HG03439 (cell line): ENCODE measurements around the gene PPP1R14C.

Experiments
- ATAC-seq: cut with Tn5 transposase; IDR thresholded peaks from one replicate; pipeline ENCODE4 v1.9.1; 2021; ENCODE audit warnings: mild to moderate bottlenecking, moderate library complexity; ENCODE audit not compliant: unreplicated experiment

The PPP1R14C gene

DNA sequence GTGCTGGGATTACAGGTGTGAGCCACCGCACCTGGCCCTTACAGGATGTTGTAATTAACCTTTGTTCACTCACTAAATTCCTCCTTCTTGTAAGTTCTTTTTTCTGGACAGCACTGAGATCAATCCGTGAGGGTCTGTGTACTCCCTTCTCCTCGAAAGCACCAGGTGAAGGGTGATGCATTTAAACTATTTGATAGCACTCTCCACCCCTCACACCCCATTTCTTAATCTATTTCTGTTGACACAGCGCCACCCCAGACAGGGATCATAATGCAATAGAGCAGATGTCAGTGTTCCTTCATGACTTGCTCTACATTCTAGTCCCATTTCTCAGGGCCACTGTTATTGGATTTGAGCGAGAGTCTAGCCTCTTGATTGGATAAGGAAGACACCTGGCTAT, 46.3 kb downstream of the PPP1R14C start:
- ATAC-seq: no peak

DNA sequence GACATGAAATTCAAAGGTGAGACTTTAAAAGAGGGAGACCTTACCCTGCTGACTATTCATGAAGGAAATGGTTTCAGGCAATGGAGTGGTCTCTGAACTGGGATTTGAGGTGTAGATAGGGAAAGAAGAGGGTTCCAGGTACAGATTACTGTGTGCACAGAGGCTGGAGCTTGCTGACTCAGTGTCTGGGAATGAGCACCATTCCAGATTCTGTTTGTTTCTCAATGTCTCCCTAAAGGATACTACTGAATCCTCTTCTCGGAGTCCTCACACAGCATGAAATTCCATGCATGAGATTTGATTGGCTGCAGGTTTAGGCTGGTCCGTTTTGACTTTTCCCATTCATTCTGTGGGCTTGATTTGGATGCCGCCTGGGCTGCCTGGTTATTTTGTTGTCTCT, 49.0 kb downstream of the PPP1R14C start:
- no peak for ATAC-seq

DNA sequence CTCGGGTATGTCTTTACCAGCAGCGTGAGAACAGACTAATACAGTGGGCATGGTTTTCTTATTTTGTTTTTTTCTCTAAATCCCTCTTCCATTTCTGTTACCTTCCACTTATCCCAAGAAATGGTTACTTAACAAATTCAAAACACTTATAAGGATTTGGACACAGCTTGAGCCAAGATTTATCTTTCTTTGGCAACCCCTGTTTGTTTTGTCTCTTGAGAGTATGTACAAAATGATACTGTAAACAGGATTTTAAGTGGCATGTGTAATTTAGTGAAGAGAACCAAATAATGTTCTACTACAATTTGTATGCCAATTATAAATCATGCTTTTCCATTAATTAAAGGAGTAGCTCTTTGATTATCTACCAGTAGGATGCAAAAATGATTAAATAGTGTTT, 51.4 kb downstream of the PPP1R14C start:
- no peak for ATAC-seq

DNA sequence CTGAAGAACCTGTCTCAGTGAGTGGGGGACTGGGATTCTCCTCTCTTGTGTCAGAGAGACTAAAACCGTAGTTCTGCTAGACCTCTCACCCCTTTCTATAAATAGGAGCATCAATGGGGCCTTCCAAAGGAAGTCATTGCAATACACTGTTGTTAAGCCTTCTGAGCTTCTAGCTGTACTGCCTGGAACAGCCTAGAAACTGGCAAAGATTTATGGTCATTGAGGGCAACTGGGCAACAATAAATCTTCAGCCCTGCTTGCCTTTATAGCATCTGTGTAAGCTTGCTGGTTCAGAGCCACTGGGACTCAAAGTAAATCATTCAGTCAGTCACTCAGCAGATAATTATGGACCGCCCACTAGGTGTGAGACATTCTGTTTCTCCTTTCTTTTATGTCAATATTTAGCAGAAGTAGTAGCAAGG, 53.2 kb downstream of the PPP1R14C start:
- ATAC-seq: no peak

DNA sequence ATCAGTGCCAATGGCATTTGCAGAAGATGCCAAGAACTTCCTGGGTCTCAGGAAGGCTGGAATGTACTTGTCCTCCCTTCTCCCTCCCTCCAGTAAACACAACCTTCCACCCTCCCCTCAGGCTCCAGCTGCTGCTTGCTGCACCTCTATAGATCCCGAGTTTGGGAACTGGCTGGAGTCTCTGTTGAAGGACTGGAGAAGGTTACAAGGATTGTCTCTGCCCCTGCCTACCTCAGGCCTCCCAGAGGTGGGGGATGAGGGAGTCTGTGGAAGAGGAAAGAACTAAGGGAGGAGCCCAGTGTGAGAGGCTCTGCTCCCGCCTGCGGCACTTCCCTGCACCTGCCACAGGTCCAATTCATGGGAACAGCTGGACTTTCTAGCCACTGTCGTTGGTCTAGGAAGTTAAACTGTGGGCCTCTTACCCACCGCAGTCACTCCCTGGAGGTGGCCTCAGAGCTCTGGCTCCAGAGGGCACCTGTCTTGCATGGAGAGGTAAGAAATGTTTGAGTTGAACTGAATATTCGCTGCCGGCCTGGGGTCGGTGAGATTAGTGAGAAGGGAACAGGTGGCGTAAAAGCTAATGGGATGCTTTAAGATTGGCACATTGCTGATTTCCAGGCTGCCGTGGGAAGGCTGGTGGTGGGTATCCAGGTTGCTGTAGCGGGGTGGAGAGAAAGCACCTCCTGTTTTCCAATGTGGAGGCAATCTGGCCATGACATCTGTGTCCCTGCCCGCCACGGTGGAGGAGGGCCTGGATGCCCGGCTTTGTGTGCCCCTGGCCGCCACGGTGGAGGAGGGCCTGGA, 54.3 kb downstream of the PPP1R14C start:
- ATAC-seq: no peak

DNA sequence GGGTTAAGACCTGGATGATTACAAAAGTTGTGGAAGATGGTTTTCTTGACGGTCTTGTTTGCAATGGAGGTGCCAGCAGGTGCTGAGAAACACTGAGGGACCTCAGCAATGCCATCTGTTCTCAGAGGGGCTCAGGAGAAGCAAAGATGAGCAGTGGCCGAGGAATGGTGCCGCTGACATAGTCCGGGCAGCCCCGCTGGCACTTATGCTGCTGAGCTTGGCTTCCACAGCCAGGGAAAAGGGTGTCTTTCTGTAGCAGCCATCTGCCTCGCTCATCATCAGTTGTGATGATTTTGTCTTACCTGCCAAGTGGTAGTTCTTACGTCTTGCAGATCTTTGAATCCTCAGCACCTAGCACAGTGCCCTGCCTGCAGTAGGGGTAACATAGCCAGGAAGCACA, 55.7 kb downstream of the PPP1R14C start:
- ATAC-seq: no peak

DNA sequence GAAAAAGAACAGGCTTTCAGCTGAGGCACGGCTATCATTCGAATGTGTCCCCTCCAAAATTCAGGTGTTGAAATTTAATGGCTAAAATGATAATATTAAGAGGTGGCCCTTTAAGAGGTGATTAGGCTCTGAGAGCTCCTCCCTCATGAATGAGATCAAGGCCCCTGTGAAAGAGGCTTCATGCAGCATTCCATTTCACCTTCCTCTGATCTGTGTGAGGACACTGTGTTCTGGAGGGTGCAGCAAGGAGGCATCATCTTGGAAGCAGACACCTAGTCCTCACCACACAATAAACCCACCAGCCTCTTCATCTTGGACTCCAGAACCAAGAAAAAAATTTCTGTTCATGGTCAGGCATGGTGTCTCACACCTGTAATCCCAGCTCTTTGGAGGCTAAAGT, 56.4 kb downstream of the PPP1R14C start:
- no peak for ATAC-seq

DNA sequence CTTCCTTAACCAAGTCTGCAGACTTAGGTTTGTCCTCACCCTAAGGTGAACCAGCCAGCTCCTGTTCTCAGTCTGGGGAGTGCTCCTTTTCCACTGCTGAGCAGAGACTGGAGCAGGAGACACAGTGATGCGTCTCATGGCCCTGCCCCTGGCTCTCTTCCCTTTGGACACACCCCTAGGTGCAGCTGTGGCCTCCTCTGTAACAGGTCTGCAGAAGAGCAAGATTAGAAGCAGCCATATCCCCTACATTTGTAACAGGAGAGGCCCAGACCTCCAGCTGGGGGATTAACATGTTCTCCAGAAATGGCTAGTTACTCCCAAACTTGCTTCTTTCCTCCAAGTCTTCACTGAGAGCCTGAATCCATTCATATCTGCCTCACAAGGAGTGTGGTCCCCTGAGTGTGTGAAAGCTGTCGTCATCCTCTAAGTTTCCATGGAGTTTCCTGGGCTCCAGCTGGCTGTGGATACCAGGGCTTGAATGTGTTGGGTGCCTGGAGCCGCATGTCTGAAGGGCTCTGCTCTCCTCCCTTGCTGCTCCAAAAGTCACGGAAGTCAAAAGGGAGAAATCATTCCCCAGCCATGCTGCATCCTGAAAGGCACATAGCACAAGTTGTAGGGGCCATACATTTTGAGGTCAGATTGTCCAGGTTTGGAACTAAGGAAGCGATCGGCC, 57.7 kb downstream of the PPP1R14C start:
- no peak for ATAC-seq

DNA sequence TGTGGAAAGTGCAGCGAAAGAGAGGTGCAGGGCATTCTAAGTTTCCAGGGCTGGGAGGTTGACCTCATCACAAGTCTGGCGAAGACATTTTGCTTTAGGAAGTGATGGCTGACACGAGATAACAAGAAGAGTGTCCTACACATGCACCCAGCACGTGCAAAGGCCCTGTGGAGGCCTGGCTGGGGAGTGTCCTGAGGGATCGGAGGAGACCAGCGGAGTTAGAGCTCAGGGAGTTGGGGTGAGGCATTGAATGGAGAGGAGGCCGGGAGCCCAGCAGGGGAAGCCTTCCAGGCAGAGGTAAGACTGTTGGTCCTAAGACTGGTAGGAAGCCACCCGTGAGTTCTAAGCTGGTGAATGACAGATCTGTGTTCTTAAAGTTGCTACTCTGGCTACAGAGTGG, 58.4 kb downstream of the PPP1R14C start:
- ATAC-seq: no peak

DNA sequence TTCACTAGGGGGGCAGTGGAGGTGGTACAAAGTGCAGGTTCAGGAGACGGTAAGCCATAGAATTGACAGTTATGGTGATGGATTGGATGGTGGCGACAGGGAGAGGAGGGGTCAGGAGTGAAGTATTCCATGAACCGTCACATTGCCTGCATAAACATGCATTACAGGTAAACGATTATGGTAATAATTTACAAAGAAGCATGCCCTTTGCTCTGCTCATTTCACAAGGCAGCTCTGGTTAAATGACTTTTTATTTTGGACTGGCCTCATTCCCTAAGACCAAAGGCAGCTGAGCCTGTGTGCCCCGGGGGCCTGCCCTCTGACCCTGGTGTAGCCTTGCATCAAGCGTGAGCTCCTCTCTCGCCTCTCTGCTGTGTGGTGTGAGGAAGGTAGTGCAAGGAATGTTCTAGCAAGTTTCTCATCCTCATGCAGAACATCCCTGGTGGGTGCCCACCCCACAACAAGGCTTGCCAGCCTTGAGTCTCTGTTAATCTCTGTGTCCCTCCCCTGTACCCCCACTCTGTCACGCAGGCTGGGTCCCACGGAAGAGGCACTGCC, 59.0 kb downstream of the PPP1R14C start:
- ATAC-seq: no peak

DNA sequence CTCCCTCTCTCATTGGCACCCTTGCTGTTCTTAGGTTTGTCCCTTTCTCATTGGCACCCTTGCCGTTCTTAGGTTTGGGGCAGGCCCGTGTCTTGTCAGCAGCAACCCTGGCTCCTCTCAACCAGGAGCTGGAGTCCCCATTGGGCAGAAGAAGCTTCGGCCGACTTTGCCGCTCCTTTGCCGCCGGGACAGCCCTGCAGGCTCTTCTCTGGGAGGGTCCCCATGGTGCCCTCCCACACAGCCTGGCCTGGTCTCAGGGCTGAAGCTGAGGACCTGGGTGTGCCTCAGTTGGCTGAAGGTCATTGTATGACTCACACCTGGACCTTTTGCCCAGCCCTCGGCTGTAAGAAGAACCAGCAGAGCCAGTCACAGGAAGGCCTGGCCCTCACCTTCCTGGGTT, 59.6 kb downstream of the PPP1R14C start:
- no peak for ATAC-seq

DNA sequence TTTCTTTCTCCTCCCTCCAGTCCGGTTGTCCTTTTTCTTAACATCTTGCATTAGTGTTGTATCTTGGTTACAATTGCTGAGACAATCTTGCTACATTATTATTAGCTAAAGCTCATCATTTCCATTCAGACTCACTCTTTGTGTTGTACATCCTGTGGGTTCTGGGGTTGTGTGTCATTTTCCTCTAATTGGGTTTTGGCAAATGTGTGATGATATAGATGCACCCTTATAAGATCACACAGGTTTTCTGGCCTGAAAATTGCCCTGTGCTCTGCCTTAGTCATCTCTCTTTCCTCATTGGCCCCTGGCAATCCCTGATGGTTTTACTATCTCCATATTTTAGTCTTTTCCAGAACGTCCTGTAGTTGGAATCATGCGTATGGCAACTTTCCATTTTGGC, 60.1 kb downstream of the PPP1R14C start:
- no peak for ATAC-seq

DNA sequence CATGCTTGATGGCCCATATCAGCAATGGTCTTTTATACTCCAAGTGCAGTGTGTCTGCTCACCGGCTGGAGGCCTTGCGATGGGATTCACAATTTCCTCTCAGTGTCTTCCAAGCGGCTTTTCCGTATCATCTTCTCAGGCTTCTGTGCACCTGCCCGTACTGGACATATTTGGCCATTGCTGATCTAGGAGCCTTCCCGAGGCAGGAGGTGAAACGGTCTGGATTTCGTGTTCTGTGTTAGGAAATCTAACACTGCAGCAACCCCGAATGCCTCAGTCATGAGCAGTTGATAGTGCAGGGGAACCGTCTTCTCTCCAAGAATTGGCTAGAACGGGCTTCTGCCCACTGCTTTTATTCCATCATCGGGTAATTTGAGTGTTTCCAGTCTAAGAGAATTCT, 60.5 kb downstream of the PPP1R14C start:
- no peak for ATAC-seq

DNA sequence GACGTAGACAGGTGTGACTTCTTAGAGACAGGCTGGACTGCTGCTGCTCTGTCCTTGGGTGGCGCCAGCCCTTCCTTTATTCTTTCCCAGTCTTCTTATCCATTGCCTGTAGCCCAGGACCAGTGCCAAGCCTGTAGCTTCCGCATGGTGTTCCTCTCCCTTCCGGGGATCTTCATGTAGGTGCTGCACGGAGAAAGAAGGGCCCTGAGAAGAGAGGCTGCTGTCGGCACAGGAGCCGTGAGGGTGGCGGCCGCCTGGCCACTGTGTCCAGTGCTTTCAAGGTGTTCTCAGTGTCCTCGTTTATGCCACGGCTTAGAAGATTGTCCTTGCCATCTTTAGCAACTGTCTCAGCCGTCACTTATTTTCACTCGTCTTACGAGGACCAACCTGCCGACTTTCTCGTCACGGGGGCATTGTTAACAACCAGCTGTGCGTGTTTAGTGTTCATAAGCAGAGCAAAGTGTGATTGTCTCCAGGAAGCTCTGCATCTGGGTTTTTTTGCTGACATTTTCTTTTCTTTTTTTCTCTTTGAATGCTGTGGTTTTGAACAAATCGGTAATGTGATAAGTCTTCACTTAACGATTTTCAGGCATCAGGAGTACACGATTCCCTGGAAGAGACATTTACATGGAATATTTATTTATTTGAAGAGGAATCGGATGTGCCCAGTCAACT, 61.2 kb downstream of the PPP1R14C start:
- no peak for ATAC-seq

DNA sequence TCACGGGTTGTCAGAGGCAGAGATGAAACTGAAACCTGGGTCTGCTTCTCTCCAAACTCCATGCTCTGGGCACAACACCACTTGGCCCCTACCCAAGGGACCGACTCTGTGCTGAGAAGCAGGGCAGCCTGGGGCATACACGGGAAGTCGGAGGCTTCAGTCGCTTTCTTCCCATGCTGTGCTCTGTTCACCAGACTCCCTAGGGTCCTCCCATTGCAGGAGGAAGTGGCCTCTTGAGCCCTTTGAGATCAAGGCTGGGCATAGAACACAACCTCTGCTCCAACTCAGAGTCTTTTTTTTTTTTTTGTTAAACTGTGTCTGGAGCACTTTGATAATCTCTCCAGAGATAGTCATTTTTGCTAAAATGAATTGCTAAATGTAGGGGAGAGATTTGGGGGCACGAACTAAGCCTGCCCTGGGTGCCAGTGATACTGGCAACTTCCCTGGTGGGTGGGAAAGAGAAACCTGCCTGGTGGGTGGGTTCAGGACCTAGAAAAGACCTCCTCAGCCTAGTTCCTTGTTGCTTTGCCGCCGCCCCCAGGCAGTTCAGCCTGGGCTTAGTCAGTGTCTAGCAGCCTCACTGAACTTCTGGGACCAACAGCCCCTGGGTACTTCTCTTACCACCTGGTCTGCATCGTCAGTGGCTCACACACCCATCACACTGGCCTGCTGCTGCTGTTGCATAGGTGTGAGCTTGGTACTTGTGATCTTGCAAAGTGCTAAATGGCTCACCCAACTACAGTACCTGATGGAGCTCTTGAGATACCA, 62.0 kb downstream of the PPP1R14C start:
- ATAC-seq: no peak

DNA sequence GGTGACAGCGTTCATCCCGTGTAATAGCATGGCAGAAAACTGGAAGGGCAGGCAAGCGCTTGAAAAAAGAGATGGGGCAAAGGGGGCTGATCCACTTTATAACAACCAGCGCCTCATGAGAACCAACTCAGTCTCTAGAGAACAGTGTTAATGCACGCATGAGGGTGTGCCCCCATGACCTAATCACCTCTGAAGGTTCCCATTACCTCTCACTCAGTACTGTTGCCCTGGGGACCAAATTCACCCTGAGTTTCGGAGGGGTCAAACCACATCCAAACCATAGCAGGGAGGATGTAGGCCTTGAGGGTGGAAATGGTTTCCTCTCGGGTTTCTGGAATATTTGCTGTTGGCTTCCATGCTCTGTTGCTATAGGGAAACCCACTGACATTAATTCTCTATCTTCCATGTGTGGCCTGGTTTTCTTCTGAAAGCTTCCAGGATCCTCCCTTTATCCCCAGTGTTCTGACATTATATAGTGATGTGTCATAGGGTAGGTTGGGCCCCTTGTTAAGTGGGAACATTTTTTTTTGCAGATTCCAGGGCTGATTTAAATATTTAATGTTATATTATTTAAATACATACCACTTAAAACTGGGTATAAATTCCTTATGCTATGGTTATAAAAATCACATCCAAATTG, 65.2 kb downstream of the PPP1R14C start:
- no peak for ATAC-seq

DNA sequence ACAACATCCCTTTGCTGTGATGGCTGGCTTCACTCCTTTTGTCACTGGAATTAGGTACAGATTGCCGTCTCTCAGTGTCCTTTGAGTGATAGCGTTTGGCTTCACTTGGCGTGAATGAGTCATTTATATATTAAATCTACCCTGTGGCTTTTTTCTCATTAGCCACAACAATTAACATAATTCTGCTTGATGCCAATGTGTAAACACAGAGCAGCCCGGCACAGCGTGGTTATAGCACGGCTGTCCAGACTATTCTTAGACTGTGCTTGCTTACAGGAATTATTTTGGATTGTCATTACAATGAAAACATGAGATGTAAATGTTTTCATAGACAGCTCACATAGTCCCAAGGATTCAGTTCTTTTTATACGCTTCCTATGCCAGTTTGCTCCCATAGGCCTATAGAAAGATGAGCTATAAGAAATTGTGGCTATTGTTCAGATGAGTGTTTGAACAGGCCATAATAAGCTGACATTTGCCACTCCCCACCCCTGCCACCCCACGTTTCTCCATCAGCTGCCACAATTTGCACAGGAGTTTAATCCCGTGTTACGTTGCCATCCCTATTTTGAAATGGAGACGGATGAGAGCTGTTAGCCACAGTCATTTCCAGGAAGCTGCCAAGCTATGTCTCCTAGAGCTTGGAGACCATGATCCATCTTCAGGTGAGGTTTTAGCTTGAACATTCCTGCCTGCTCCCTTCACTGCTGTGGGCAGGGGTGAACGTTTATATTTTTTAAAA, 65.9 kb downstream of the PPP1R14C start:
- ATAC-seq: no peak

DNA sequence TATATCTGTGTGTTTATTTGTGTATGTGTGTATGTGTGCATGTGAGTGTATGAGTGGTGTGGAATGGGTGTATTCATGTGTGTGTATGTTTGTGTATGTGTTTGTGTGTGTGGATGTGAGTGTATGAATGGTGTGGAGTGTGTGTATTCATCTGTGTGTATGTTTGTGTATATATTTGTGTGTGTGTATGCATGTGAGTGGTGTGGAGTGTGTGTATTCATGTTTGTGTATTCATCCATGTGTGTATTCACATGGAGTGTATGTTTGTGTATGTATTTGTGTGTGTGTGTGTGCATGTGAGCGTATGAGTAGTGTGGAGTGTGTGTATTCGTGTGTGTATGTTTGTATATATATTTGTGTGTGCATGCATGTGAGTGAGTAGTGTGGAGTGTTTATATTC, 66.6 kb downstream of the PPP1R14C start:
- ATAC-seq: no peak

DNA sequence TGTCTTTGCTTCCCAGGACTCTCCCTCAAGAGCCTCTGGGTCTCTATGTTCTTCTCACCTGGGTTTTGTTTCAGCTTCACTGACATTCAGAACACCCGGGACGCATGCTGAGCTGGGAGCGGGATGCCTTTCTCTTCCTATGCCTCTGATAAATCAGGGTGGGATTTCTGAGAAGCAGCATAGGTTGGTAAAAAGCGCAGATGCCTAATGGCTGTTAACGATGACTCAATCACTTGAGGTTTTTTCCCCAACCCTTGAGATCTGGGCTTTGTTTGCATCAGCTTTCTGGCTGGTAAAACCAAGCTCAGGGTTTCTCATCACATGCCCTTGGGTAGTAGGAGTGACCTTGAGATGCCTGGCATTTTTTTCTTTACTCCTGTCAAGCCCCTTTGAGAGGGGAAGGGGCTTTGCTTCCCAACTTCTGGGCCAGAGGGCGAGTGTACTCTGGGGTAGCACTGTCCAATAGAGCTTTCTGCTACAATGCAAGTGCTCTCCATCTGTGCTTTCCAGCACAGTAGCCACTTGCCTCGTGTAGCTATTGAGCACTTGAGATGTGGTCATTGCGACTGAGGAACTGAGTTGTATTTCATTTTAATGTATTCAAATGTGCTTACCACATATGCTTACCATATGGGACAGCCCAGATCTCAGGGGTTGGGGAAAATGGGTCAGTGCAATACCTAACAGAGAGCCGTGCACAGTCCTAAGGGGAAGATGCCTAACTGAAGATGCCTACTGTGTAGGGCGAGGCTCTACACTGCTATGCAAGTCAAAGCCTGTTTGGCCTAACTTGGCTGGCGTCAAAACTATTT, 69.1 kb downstream of the PPP1R14C start:
- ATAC-seq: no peak
